HG03457 (cell line): ENCODE results near the gene C4orf54.

Source experiments
- ATAC-seq: cut with Tn5 transposase; IDR thresholded peaks from one replicate; pipeline ENCODE4 v1.9.1; 2021; ENCODE audit warnings: moderate number of reproducible peaks; ENCODE audit not compliant: unreplicated experiment

C4orf54 gene

DNA sequence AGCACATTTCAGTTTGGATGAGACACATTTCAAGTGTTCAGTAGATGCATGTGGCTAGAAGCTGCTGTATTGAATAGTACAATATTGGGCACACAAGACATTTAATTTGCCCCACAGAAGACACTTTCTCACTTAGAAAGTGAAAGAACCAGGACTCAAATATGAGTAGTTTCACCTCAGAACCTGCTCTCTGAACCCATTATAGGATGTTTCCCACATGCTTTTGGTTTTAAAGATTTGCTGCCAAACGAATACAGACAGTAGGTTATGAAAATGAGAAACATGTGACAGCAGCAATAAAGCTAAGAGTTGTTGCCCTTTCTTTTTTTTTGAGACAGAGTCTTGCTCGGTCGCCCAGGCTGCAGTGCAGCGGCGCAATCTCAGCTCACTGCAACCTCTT is 32.3 kb downstream of the C4orf54 start:
- ATAC-seq: peak; percentile 75

DNA sequence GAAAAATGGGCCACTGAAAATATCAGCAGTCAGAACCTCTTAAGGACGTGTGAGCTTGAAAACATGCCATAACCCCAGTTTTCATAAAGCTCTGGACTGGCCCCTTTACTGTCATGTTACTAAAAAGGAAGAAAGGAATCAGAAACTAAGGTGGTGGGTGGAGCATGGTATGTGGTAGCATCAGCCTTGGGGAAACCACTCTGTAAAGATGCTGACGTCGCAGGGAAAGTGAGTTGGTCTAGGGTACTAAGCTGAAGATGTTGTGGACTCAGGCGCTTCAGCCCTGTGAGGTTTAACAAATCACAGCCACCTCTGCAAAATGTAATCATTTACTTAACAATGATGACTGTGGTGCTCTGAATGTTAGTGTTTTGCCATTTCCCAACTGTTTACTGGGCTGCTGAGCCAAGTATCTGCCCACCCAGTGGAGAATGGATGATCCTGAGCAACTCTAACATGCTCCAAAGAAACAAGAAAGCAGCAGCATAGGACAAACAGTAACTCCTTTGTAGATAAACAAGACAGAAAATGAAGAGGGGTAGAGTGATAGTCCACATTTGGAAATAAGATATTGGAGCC is 33.4 kb downstream of the C4orf54 start:
- no peak for ATAC-seq

DNA sequence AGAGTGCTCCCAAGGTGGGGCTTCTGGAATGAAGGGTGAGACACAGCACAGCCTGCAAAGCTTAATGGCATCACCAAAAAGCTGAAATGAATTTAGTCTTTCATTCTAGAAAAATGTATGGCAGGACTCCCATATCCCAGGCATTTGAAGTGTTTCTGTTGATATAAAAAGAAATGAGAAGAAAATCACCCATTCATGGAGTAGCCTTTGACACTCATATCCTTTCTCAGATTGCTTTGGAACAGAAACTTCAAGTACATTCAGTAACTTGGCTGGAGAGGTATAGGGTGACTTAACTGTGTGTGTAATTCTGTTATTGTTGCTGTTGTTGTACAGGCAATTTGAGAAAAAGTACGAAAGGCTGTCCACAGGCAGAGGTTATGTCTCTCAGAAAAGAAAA is 35.3 kb downstream of the C4orf54 start:
- no peak for ATAC-seq

DNA sequence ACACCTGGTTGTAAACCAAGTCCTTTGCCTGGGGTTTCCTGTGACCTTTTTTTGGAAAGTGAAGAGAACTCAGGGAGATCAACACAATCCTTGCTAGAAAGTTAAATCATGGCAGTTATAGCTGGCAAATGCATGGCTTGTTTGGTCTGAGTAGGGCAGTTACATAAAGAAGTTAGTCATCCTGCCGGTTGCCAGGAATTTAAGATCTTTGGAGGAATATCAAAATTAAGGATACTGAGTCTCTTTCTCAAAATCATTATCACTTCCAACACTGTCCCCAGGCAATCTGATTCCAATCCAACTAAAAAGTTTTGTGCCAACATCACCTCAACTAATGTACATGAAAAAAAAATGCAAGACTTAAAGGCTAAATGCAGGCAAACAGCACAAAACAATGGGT is 40.3 kb downstream of the C4orf54 start:
- ATAC-seq: no peak

DNA sequence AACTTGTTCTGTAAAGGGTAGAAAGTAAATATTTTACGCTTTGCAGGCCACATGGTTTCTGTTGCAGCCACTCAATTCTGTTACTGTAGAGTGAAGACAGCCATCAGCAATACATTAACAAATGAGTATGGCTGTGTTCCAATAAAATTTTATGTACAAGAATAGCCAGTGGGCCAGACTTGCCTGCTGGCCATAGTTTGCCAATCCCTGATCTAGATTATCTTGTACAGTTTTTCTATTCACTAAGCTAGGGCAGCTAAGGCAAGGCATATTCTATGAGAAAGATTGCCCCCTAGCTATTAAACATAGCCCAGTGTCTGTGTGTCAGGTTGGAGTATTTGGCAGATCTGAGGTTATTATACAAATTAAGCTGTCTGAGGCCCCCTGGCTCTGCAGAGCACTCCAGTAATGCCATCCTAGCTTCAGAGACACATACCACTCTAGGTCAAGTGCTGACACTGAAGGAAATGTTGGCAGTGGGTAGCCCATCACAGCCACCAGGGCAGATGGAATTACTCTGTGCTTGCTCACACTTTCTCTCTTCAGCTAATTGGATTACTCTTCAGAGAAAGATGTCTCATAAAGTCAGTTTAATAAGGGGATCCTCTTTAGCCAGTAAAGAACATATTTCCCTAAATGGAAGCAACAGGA is 42.3 kb downstream of the C4orf54 start:
- no peak for ATAC-seq

DNA sequence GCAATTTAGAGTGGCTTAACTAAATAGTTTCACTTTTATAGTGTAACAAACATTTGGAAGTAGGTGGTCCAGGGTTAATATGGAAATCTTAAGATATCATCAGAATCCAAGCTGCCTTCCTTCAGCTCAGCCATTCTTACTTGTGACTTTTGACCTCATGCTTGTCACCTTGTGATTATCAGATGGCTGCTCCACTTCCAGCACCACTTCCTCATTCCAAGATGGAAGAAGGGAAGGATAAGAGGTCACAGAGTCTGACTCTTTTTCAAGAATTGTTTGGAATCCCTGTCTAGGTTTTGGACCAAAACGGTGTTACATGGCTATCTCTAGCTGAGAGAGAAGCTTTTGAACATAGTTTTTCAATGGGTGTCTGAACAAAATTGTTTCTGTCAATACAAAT is 43.1 kb downstream of the C4orf54 start:
- ATAC-seq: no peak

DNA sequence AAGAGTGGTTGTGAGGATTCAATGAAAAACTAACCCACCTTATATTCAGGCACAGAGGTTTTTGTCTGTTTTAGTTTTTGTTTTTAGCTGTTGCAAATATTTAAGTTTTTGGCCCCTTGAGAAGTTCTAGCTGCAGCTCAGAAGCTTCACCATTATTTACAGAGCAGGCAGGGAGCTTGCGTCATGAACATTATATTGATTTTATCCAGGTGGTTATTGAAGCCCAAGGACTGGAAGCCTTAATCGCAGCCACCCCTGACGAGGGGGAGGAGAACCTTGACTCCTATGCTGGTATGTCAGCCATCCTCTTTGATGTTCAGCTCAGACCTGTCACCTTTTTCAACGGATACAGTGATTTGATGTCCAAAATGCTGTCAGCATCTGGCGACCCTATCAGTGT is 44.9 kb downstream of the C4orf54 start:
- ATAC-seq: no peak

DNA sequence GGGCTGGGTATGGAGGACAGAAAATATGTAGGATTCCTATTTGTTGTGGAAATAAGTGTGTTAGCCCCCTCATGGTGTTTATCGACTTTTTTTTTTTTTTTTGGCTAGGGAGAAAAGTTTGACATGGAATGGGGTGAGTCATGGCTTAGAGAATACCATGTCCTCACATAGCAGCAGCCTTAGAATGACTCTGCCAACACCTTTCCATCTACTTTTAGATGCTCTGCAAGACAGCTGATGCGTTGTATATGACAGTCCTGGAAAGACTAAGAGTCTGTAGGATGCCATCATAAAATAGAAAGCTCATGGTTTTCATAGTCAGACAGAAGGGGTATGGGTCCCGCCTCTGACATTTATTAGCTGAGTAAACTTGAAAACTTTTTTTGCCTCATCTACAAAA is 45.3 kb downstream of the C4orf54 start:
- no peak for ATAC-seq

DNA sequence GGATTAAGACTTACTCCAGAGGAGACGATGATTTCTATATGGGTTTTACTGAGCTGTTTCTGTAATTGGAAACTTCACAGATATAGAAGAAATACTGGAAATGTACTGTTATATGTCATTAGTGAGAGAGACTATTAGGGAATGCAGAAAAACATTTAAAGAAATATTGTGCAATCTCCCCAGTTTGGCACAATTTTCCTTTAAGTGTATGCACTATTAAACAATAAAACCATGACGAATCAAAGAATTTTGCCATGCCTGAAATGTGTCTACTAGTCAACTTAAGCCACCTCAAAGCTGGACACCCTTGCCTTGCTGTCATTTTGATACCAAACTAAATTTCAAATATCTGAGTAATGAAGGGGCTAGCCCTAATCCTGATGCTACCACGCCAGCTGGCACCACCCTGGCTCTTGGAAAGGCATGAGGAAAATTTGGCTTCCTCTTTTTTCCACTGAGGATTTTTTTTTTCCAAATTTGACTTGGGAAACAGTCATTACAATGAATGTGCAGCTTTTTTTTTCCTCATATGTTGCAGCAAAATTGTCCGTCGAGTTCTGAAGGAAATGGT is 46.9 kb downstream of the C4orf54 start:
- no peak for ATAC-seq

DNA sequence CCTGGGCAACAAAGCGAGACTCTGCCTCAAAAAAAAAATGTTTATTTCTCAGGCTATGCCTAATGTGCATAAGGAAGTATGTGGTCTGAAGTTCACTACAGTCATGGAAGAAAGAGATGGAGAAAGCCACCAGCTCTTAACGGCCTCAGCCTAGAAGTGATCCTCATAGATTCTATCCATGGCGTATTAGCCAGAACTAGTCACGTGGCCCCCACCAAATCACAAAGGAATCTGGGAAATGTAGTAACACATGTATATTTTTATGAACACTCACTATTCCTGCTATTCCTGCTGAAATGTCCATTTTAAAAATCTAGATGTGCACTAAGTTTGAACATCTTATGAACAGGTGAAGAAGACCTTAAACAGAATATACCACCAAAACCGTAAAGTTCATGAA is 49.2 kb downstream of the C4orf54 start:
- ATAC-seq: no peak
